ENCODE results near the gene PIGP.

PIGP gene

GRCh38 chr21:37045149-37045548 is 27.7 kb downstream of the PIGP start:
- no peak overlapping the region for H3K4me3 Mint-ChIP-seq
- H3K4me1 Mint-ChIP-seq = no peaks in the 10 kb centered on the region
- TF ChIP-seq CTCF (IDR thresholded peaks at IDR 0.05; ENCODE audit: unreplicated experiment in 3 of 3) = no peak
- no peaks in the 10 kb centered on the region for H3K9me3 Mint-ChIP-seq
- H3K27me3 Mint-ChIP-seq (ENCODE audit: low read depth) = peaks cover 3% of the 10 kb centered on the region
- H3K36me3 Mint-ChIP-seq (ENCODE audit: low read depth) = no peaks in the 10 kb centered on the region
- H3K27ac Mint-ChIP-seq = no peak overlapping the region

- Mint-ChIP-seq H3K4me3 (no peak overlapping the region), H3K27ac (no peak overlapping the region), H3K4me1 (no peaks in the 10 kb centered on the region), H3K27me3 (ENCODE audit: low read depth) (peaks cover 3% of the 10 kb centered on the region), H3K36me3 (ENCODE audit: low read depth) (no peaks in the 10 kb centered on the region), H3K9me3 (no peaks in the 10 kb centered on the region)
- no peak for TF ChIP-seq CTCF (IDR thresholded peaks at IDR 0.05; ENCODE audit: unreplicated experiment in 3 of 3)
These were observed 28.2 kb downstream of the PIGP start for GRCh38 chr21:37044643-37045042.

- H3K4me3 Mint-ChIP-seq = no peak overlapping the region
- H3K4me1 Mint-ChIP-seq = no peaks in the 10 kb centered on the region
- H3K27ac Mint-ChIP-seq = no peak overlapping the region
- peaks cover 3% of the 10 kb centered on the region for H3K27me3 Mint-ChIP-seq (ENCODE audit: low read depth)
- H3K36me3 Mint-ChIP-seq (ENCODE audit: low read depth) = no peaks in the 10 kb centered on the region
- H3K9me3 Mint-ChIP-seq = no peaks in the 10 kb centered on the region
- no peak for TF ChIP-seq CTCF (IDR thresholded peaks at IDR 0.05; ENCODE audit: unreplicated experiment in 3 of 3)
These were observed 29.1 kb downstream of the PIGP start for GRCh38 chr21:37043818-37044217.

- TF ChIP-seq CTCF (IDR thresholded peaks at IDR 0.05; ENCODE audit: unreplicated experiment in 3 of 3) = no peak
- Mint-ChIP-seq H3K9me3 (no peaks in the 10 kb centered on the region), H3K4me1 (no peaks in the 10 kb centered on the region), H3K27ac (no peak overlapping the region), H3K4me3 (no peak overlapping the region), H3K36me3 (ENCODE audit: low read depth) (no peaks in the 10 kb centered on the region), H3K27me3 (ENCODE audit: low read depth) (peaks cover 3% of the 10 kb centered on the region)
These were observed 31.1 kb downstream of the PIGP start for GRCh38 chr21:37041706-37042271.

- Mint-ChIP-seq H3K4me1 (no peaks in the 10 kb centered on the region), H3K4me3 (no peak overlapping the region), H3K36me3 (ENCODE audit: low read depth) (no peaks in the 10 kb centered on the region), H3K9me3 (no peaks in the 10 kb centered on the region), H3K27ac (no peak overlapping the region), H3K27me3 (ENCODE audit: low read depth) (no peaks in the 10 kb centered on the region)
- no peak for TF ChIP-seq CTCF (IDR thresholded peaks at IDR 0.05; ENCODE audit: unreplicated experiment in 3 of 3)
These were observed 32.7 kb downstream of the PIGP start for GRCh38 chr21:37040212-37040611.

- Mint-ChIP-seq H3K36me3 (ENCODE audit: low read depth) (no peaks in the 10 kb centered on the region), H3K4me3 (no peak overlapping the region), H3K27ac (no peak overlapping the region), H3K27me3 (ENCODE audit: low read depth) (no peaks in the 10 kb centered on the region), H3K9me3 (no peaks in the 10 kb centered on the region), H3K4me1 (no peaks in the 10 kb centered on the region)
- TF ChIP-seq CTCF (IDR thresholded peaks at IDR 0.05; ENCODE audit: unreplicated experiment in 3 of 3) = no peak
These were observed 33.3 kb downstream of the PIGP start for GRCh38 chr21:37039411-37040075.
